Measurements from ENCODE around the gene KRT73. TPM values are rescaled to one million over a fixed set of nuclear protein-coding genes. Genes with fewer than 3 reads are reported as not detected.

The KRT73 gene
- total RNA-seq, 1 donor from 2014 or later, result not detected

DNA sequence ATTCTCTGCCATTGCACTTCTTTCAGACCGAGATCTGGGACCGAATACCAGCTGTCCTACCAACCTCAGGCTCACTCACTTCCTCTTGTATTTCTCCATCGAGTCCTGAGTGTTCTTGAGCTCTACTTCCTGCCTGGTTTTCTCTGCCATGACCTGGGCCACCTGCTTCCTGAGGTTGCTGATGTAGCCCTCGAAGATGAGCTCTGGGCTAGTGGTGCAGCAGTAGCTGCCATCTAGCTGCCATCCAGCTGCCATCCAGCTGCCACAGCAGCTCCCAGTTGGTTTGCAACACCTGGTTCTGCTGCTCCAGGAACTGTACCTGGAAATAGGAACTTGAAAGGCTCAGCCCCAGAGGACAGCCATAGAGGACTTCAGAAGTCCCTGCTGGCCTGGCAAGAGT is 15.0 kb upstream of the KRT73 start:
- no peak overlapping the region for H3K4me3 Mint-ChIP-seq
- H3K4me1 Mint-ChIP-seq (ENCODE audit: unreplicated experiment), result peaks cover 3% of the 10 kb centered on the region
- no peaks in the 10 kb centered on the region for H3K9me3 Mint-ChIP-seq
- DNase-seq (ENCODE audit: extremely low spot score, unreplicated experiment), result peak; percentile 25
- H3K27ac Mint-ChIP-seq, result no peak overlapping the region
- H3K36me3 Mint-ChIP-seq, result no peaks in the 10 kb centered on the region
- TF ChIP-seq, protein P1, sequence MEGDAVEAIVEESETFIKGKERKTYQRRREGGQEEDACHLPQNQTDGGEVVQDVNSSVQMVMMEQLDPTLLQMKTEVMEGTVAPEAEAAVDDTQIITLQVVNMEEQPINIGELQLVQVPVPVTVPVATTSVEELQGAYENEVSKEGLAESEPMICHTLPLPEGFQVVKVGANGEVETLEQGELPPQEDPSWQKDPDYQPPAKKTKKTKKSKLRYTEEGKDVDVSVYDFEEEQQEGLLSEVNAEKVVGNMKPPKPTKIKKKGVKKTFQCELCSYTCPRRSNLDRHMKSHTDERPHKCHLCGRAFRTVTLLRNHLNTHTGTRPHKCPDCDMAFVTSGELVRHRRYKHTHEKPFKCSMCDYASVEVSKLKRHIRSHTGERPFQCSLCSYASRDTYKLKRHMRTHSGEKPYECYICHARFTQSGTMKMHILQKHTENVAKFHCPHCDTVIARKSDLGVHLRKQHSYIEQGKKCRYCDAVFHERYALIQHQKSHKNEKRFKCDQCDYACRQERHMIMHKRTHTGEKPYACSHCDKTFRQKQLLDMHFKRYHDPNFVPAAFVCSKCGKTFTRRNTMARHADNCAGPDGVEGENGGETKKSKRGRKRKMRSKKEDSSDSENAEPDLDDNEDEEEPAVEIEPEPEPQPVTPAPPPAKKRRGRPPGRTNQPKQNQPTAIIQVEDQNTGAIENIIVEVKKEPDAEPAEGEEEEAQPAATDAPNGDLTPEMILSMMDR (conservative IDR thresholded peaks at IDR 0.05), result no peak
- peaks cover 28% of the 10 kb centered on the region for H3K27me3 Mint-ChIP-seq

DNA sequence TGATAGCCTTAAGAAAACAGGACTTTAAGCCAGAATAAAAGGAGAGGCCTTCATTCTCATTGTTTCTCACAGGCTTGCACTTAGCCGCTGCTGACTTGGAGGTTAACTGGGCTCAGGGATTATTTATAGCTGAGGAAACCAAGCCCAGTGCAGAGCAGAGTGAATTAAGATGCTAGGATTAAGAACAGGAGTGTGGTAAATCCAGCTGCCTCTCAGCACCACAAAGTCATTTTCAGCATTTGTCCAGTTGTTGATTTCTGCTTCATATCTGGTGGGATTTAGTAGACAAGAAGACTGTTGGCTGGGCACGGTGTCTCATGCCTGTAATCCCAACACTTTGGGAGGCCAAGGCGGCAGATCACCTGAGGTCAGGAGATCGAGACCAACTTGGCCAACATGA is 14.3 kb upstream of the KRT73 start:
- peaks cover 3% of the 10 kb centered on the region for H3K4me1 Mint-ChIP-seq (ENCODE audit: unreplicated experiment)
- H3K27ac Mint-ChIP-seq, result no peak overlapping the region
- H3K9me3 Mint-ChIP-seq, result no peaks in the 10 kb centered on the region
- DNase-seq (ENCODE audit: extremely low spot score, unreplicated experiment), result peak; percentile 7
- H3K36me3 Mint-ChIP-seq, result no peaks in the 10 kb centered on the region
- TF ChIP-seq, protein P1 (conservative IDR thresholded peaks at IDR 0.05), result no peak
- no peak overlapping the region for H3K4me3 Mint-ChIP-seq
- H3K27me3 Mint-ChIP-seq, result peaks cover 31% of the 10 kb centered on the region

DNA sequence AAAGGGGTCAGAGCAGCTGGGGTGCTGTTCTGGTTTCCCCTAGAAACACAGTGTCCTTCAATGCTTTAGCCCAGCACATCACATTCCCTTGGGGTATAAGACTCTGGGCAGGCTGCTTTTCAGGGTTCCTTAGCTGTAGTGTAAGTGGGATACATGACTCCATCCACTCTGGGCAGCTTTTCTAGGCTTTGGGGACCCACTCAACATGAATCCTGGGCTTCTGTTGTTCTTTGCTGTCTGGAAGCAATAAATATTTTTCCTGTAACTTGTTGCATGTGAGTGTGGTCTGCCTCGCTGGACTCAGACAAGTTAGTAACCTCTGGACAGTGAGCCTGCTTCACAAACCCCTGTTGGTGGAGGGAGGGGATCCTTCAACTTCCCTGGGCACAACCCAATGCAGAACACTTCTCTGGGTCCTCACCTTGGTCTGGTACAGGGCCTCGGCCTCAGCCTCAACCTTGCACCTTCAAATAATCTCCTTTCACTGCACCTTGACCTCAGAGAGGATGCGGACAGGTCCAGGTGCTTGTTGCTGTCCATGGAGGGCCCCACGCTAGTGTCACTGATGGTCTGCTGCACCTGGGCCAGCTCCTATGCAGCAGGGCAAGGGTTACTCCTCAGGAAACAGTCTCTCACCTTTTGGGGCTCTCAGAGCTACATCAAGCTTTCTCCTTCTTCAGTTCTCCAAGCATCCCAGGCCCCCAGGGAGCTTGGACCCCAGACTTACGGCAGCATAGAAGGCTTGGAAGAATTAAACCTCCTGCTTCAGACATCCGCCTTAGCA is 13.5 kb upstream of the KRT73 start:
- Mint-ChIP-seq H3K9me3 (no peaks in the 10 kb centered on the region), H3K27ac (no peak overlapping the region), H3K36me3 (no peaks in the 10 kb centered on the region), H3K4me1 (ENCODE audit: unreplicated experiment) (peaks cover 3% of the 10 kb centered on the region), H3K27me3 (peaks cover 32% of the 10 kb centered on the region), H3K4me3 (no peak overlapping the region)
- TF ChIP-seq, protein P1 (conservative IDR thresholded peaks at IDR 0.05), result no peak
- DNase-seq (ENCODE audit: extremely low spot score, unreplicated experiment), result peak; percentile 50

DNA sequence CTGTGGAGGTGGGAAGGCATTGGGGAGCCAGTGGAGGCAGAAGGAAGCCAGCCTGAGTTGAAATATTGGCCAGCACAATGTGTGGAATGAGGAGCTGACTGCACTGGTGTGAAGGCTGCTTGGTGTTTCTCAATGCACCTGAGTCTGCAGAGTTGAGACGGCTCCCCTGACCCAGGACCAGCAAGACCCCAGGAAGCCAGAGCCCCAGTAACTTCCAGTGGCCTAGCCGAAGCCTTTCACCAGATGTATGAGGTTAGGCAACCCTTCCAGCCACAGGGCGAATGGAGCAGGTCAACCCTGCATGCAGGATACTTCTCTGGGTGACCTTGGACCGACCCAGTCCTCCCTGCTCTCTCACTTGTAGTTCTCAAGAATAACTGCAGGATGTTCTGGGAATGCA is 12.9 kb upstream of the KRT73 start:
- no peak overlapping the region for H3K4me3 Mint-ChIP-seq
- H3K36me3 Mint-ChIP-seq, result no peaks in the 10 kb centered on the region
- H3K9me3 Mint-ChIP-seq, result no peaks in the 10 kb centered on the region
- DNase-seq (ENCODE audit: extremely low spot score, unreplicated experiment), result peak; percentile 18
- no peak overlapping the region for H3K27ac Mint-ChIP-seq
- no peaks in the 10 kb centered on the region for H3K4me1 Mint-ChIP-seq (ENCODE audit: unreplicated experiment)
- TF ChIP-seq, protein P1 (conservative IDR thresholded peaks at IDR 0.05), result no peak
- peaks cover 29% of the 10 kb centered on the region for H3K27me3 Mint-ChIP-seq

DNA sequence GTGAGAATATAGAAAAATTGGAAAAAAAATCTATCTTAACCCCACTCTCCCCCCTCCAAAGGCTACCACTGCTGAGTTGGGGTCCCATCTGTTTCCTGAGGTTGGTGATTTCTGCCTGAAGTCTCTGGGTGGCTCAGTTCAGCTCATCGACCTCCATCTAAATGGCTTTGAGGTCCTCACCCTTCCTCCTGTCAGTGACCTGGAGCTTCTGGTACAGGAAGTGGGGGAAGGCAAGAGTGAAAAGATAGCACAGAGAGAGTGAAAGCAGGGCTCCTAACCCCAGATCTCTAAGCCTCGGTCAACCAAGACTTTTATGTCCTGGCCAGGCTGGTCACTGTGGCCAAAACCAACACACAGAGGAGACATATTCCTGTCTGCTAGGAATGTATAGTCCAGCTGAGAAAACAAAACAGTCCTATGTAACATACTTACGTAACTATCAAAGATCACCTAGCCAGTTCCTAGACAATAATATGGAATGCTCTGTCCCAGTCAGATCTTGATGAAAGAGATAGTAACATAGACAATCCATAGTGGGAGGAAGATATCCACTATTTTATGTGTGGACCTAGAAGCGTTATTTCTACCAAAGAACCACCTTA is 12.3 kb upstream of the KRT73 start:
- peak; percentile 13 for DNase-seq (ENCODE audit: extremely low spot score, unreplicated experiment)
- H3K4me3 Mint-ChIP-seq, result no peak overlapping the region
- H3K27ac Mint-ChIP-seq, result no peak overlapping the region
- H3K36me3 Mint-ChIP-seq, result no peaks in the 10 kb centered on the region
- TF ChIP-seq, protein P1 (conservative IDR thresholded peaks at IDR 0.05), result no peak
- peaks cover 29% of the 10 kb centered on the region for H3K27me3 Mint-ChIP-seq
- no peaks in the 10 kb centered on the region for H3K4me1 Mint-ChIP-seq (ENCODE audit: unreplicated experiment)
- no peaks in the 10 kb centered on the region for H3K9me3 Mint-ChIP-seq

All from type B pancreatic cell (in vitro differentiated cells).